Prostate gland (tissue), 2 donors: Measurements from ENCODE around the gene SCN1A.

Experiments used
- CTCF ChIP-seq, 4 experiments: fragments of 200-600 bp in 2 of 4; fragments of 450-650 bp in 2 of 4; sonication (generic) in 2 of 4; IDR thresholded peaks; 1 replicate in 3 of 4; 2 replicates in 1 of 4; pipeline ENCODE4 v1.5.1; 2016 to 2019; ENCODE audit warnings: antibody characterized with exemption in 4 of 4, mild to moderate bottlenecking in 2 of 4, moderate library complexity in 2 of 4
- POLR2A ChIP-seq: fragments of 450-650 bp; IDR thresholded peaks from one replicate; pipeline ENCODE4 v1.6.1; 2016; ENCODE audit warnings: antibody characterized with exemption, mild to moderate bottlenecking
- POLR2AphosphoS5 ChIP-seq: sonication (generic); formaldehyde crosslinking; IDR thresholded peaks from one replicate; pipeline ENCODE4 v1.6.1; 2017; ENCODE audit warnings: antibody characterized with exemption

GRCh38 chr2:166152064-166152463, 24.2 kb upstream of the SCN1A start:
- TF ChIP-seq CTCF (IDR thresholded peaks at IDR 0.05) (no peak), POLR2A (no peak), POLR2AphosphoS5 (no peak)
